ENCODE data around the gene NMNAT2.
"Not testable (repeated sequence)": the region's sequence is repeated elsewhere in the genome, so short reads cannot be mapped to it uniquely, and the experiment has no call there.

DNA sequence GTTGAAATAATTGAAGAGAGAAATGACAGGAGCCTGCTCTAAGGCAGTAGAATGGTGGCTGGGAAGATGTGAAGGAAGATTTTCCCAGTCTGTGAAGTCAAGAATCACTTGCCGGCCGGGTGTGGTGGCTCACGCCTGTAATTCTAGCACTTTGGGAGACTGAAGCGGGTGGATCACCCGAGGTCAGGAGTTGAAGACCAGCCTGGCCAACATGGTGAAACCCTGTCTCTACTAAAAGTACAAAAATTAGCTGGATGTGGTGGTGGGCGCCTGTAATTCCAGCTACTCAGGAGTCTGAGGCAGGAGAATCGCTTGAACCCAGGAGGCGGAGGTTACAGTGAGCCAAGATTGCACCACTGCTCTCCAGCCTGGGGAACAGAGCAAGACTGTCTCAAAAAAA lies 177.3 kb downstream of the NMNAT2 start:
- not testable (repeated sequence) for TF ChIP-seq CTCF (IDR thresholded peaks at IDR 0.05; ENCODE audit: low read depth, low read length); EZH2phosphoT487 (IDR thresholded peaks at IDR 0.05; ENCODE audit: low read depth)

All from OCI-LY3 (cell line).